Common myeloid progenitor, CD34-positive (primary cell): ENCODE measurements around the gene COL8A1.
A peak's percentile ranks its signal among the peaks of the same experiment; 100 is the strongest.

ENCODE experiments used
- CTCF ChIA-PET: fragments of 350-600 bp; sonication (Branson Sonifier 250); formaldehyde crosslinking; loops from one replicate; lab custom pipeline; 2021; ENCODE audit warnings: antibody characterized with exemption; lab: Charles Lee
- POLR2A ChIA-PET: fragments of 350-600 bp; sonication (Branson Sonifier 250); formaldehyde crosslinking; loops from one replicate; lab custom pipeline; 2021; ENCODE audit warnings: antibody characterized with exemption; lab: Charles Lee
- DNase-seq, 3 donors: peaks; one replicate each; pipeline versions ENCODE4 v3.0.0 to v3.0.0-alpha.2; 2013
- H3K27ac ChIP-seq, 2 experiments: 1 replicate in 1 of 2; 2 replicates in 1 of 2; pipeline ENCODE4 v1.7.0; 2013; ENCODE audit warnings: inconsistent platforms in 2 of 2, low read length in 2 of 2, mild to moderate bottlenecking in 2 of 2, low read depth in 1 of 2, moderate library complexity in 1 of 2; ENCODE audit not compliant: severe bottlenecking in 2 of 2, insufficient read depth in 1 of 2, poor library complexity in 1 of 2
- H3K27me3 ChIP-seq, 5 experiments: replicated peaks in 2 of 5; 1 replicate in 3 of 5; 2 replicates in 2 of 5; pipeline versions ENCODE4 v1.6.1 to v1.7.0; 2013; ENCODE audit warnings: low read length in 4 of 5, mild to moderate bottlenecking in 2 of 5, moderate library complexity in 2 of 5, inconsistent platforms in 1 of 5; ENCODE audit not compliant: insufficient read depth in 5 of 5, control insufficient read depth in 4 of 5
- H3K36me3 ChIP-seq, 4 experiments: 1 replicate in 2 of 4; 2 replicates in 2 of 4; pipeline versions ENCODE4 v1.6.1 to v1.7.0; 2013; ENCODE audit warnings: low read length in 3 of 4, control low read depth in 1 of 4, mild to moderate bottlenecking in 1 of 4; ENCODE audit not compliant: control insufficient read depth in 4 of 4, insufficient read depth in 4 of 4
- H3K4me1 ChIP-seq, 4 experiments: 1 replicate in 3 of 4; 2 replicates in 1 of 4; pipeline versions ENCODE4 v1.6.1 to v1.7.1; 2013; ENCODE audit warnings: low read length in 3 of 4, mild to moderate bottlenecking in 3 of 4, control low read depth in 1 of 4, inconsistent platforms in 1 of 4, moderate library complexity in 1 of 4; ENCODE audit not compliant: control insufficient read depth in 4 of 4, insufficient read depth in 4 of 4; ENCODE audit errors: control extremely low read depth in 1 of 4
- H3K4me3 ChIP-seq, 7 experiments: 1 replicate in 4 of 7; 2 replicates in 3 of 7; pipeline versions ENCODE4 v1.5.1 to v1.7.0; 2013; ENCODE audit warnings: mild to moderate bottlenecking in 7 of 7, low read length in 6 of 7, moderate library complexity in 6 of 7, inconsistent platforms in 2 of 7, low read depth in 2 of 7, control low read depth in 1 of 7; ENCODE audit not compliant: insufficient read depth in 4 of 7, control insufficient read depth in 1 of 7; ENCODE audit errors: extremely low read depth in 1 of 7
- H3K9me3 ChIP-seq, 5 experiments: 1 replicate in 4 of 5; 2 replicates in 1 of 5; pipeline versions ENCODE4 v1.6.1 to v1.7.1; 2013; ENCODE audit warnings: low read length in 4 of 5, mild to moderate bottlenecking in 2 of 5, inconsistent platforms in 1 of 5, low read depth in 1 of 5, moderate library complexity in 1 of 5; ENCODE audit not compliant: control insufficient read depth in 4 of 5, insufficient read depth in 2 of 5; ENCODE audit errors: control extremely low read depth in 1 of 5
- WGBS: methylation state at CpG from one replicate; pipeline ENCODE4 v1.1.5; 2013; ENCODE audit not compliant: insufficient coverage; 5-methylcytosine and 5-hydroxymethylcytosine counted together

COL8A1 gene

DNA sequence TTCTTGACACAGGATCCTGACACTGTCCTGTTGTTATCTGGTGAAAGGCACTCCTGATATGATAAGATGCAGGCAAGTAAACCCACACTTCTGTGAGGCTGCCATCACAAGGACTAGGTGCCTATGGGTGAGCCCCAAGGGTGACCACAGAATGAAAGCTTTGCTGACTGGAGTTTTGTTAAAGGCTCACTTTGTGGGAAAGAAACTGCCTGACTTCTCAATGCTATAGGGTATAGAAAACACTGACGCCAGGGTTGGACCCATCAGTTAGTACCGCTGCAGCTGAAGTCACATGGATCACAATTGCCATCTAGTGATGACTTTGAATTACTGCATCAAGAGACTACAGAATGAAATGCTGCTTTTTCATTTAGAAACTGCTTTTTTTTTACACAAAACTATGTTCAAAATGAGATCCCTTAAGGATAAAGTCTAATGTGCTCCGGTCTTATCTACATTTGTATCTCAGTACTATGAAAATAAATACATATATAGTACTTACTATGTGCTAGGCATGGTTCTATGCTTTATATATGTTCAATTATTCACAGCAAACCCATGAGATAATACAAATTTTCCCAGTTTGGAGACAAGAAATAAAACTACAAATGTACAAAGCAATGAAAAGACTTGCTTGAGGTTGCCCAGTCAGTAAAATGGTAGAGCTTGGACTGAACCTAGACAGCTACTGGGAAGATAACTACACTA, 115.0 kb downstream of the COL8A1 start:
- Histone ChIP-seq H3K9me3 (no peaks in the 10 kb centered on the region), H3K4me1 (no peaks in the 10 kb centered on the region), H3K27ac (no peak overlapping the region), H3K36me3 (no peaks in the 10 kb centered on the region), H3K27me3 (peaks cover 0 to 3% (median 2%) of the 10 kb centered on the region in 5 experiments), H3K4me3 (no peak overlapping the region)
- CTCF ChIA-PET, result interaction anchor here (0.7 to 3.0 kb wide), 7 partner anchors 46 to 936 kb away, joined by 3 to 17 read pairs (median 4); no protein-coding TSS in a partner anchor
- POLR2A ChIA-PET, result interaction anchor here (0.6 kb wide), 1 partner anchor 71 kb away, joined by 3 read pairs; no protein-coding TSS in a partner anchor
- WGBS, result 0% methylated on average over 2 of the region's 3 CpGs
- DNase-seq, result peak; percentile 49 to 78 (median 76)

GRCh38 chr3:99755831-99756230, 117.4 kb downstream of the COL8A1 start:
- Histone ChIP-seq H3K27ac (no peak overlapping the region), H3K4me3 (no peak overlapping the region), H3K36me3 (no peaks in the 10 kb centered on the region), H3K9me3 (no peaks in the 10 kb centered on the region), H3K4me1 (no peaks in the 10 kb centered on the region), H3K27me3 (peaks cover 0 to 4% (median 0%) of the 10 kb centered on the region in 5 experiments)
- WGBS, result 100% methylated on average over 5 of the region's 6 CpGs
- POLR2A ChIA-PET, result no interaction called here
- CTCF ChIA-PET, result interaction anchor here (1.1 to 3.0 kb wide), 3 partner anchors 9 to 938 kb away, joined by 3 to 17 read pairs (median 3); no protein-coding TSS in a partner anchor
- no peak for DNase-seq

DNA sequence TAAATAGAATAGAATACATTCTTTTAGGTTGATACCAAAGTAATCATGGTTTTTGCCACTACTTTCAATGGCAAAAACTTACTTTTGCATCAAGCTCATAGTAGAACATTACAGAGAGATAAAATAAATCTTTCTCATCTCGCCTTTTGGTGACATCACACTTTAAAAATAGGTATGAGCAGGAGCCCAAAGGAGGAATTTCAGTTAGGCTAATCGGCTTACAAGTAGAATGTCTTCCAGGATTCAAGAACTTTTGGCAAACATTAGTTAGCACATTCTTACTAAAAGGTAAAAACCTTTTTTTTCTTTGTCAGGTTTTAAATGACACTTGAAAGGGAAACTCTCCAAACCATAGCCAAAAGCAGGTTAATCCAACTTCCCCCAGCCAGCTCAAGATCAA, 119.6 kb downstream of the COL8A1 start:
- no peak for DNase-seq
- Histone ChIP-seq H3K4me3 (no peak overlapping the region), H3K27me3 (peaks cover 0 to 4% (median 0%) of the 10 kb centered on the region in 5 experiments), H3K36me3 (no peaks in the 10 kb centered on the region), H3K9me3 (no peaks in the 10 kb centered on the region), H3K27ac (no peak overlapping the region), H3K4me1 (no peaks in the 10 kb centered on the region)
- CTCF ChIA-PET, result interaction anchor here (1.3 to 2.0 kb wide), 5 partner anchors 10 to 735 kb away, joined by 3 to 5 read pairs (median 3); partner anchors contain the start of gene COL8A1
- WGBS, result no CpG with 5 or more reads among the region's 2 CpGs
- POLR2A ChIA-PET, result no interaction called here

GRCh38 chr3:99758502-99759177, 120.2 kb downstream of the COL8A1 start:
- Histone ChIP-seq H3K4me3 (no peak overlapping the region), H3K27me3 (peaks cover 0 to 4% (median 0%) of the 10 kb centered on the region in 5 experiments), H3K36me3 (no peaks in the 10 kb centered on the region), H3K9me3 (no peaks in the 10 kb centered on the region), H3K27ac (no peak overlapping the region), H3K4me1 (no peaks in the 10 kb centered on the region)
- ChIA-PET POLR2A (no interaction called here), CTCF (interaction anchor here (0.9 to 2.0 kb wide), 6 partner anchors 10 to 735 kb away, joined by 3 to 5 read pairs (median 3); partner anchors contain the start of gene COL8A1)
- no peak for DNase-seq
- 85% methylated on average over 2 of the region's 3 CpGs for WGBS

DNA sequence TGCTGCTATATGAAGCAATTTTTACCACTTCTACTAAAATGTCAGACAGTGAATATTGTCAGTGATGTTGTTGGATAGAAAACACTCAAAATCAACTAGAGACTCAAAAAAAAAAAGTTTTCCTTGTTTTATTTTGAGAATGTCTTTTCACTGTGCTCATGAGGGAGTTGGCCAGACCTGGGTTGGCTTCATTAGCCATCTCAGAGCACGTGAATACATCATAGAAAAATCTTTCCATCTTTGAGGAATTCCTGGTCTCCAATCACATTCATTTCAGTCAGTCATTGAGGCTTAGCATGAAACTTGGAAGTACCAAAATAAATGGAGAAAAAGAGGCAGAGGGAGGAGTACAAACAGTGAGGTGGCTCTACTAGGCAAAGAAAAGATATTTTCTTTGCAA, 121.6 kb downstream of the COL8A1 start:
- ChIA-PET CTCF (no interaction called here), POLR2A (no interaction called here)
- H3K27ac ChIP-seq, result no peak overlapping the region
- no peaks in the 10 kb centered on the region for H3K36me3 ChIP-seq
- peaks cover 0 to 4% (median 0%) of the 10 kb centered on the region in 5 experiments for H3K27me3 ChIP-seq
- H3K4me1 ChIP-seq, result no peaks in the 10 kb centered on the region
- WGBS, result 100% methylated on average over 1 of the region's 1 CpG
- no peak for DNase-seq
- H3K4me3 ChIP-seq, result no peak overlapping the region
- H3K9me3 ChIP-seq, result no peaks in the 10 kb centered on the region

DNA sequence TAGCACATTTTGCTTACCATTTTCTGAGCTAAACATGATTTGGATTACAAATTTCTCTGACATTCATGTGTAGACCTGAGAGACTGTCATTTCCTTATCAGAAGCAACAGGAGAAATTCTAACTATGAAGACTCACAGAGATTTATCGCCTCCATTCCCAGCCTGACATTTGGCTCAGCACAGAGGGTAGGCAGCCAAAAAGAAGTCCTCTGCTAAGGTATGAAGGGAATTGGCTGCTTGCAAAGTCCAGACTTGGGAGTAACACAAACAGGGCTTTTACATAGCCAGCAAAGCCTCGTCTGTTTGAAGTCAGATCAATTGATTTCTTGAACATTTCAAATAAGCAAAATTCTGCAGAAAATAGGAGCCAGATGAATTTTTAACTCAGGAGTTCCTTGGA, 122.2 kb downstream of the COL8A1 start:
- POLR2A ChIA-PET, result no interaction called here
- no peak overlapping the region for H3K27ac ChIP-seq
- H3K4me3 ChIP-seq, result no peak overlapping the region
- no peak for DNase-seq
- no CpG with 5 or more reads among the region's 2 CpGs for WGBS
- peaks cover 0 to 3% (median 0%) of the 10 kb centered on the region in 5 experiments for H3K27me3 ChIP-seq
- H3K4me1 ChIP-seq, result no peaks in the 10 kb centered on the region
- H3K36me3 ChIP-seq, result no peaks in the 10 kb centered on the region
- no peaks in the 10 kb centered on the region for H3K9me3 ChIP-seq
- CTCF ChIA-PET, result no interaction called here
